22Rv1 (cell line): Measurements from ENCODE around the gene SMIM34.
"Not testable (repeated sequence)": the region's sequence is repeated elsewhere in the genome, so short reads cannot be mapped to it uniquely, and the experiment has no call there.

Experiments
- CTCF ChIP-seq: fragments of 450-650 bp; IDR thresholded peaks from 2 replicates; pipeline ENCODE4 v1.5.1; 2017; ENCODE audit warnings: mild to moderate bottlenecking
- ZFX ChIP-seq: fragments of 450-650 bp; IDR thresholded peaks from 2 replicates; pipeline ENCODE4 v1.6.1; 2017; ENCODE audit warnings: antibody characterized with exemption, borderline replicate concordance

DNA sequence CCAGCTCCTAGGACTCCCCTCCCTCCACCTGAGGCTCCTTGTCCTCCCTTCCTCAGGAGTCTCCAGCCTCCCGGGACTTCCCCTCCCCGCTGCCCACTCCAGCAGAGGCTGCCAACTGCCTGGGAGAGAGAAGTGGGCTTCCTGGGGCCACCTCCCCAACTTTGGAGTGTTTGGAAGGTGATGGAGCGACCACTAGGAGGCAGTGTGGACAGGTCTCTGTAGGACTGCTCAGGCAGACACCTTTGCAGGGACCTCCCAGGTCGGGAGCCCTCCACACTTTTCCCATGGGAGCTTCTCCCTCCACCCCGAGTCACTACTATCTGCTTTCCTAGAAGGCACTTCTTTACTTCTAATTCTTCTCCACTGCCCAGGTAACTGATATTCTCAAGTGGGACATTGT is 19.0 kb downstream of the SMIM34 start:
- not testable (repeated sequence) for TF ChIP-seq CTCF, ZFX
